H1 (cell line): ENCODE results near the gene GXYLT1. TPM values are rescaled to one million over a fixed set of nuclear protein-coding genes. Genes with fewer than 3 reads are reported as not detected.

Experiments used
- CHD1 ChIP-seq: IDR thresholded peaks from 2 replicates; pipeline ENCODE4 v1.6.1; 2012; ENCODE audit warnings: low read depth, low read length, improper control_type of control experiment
- CHD7 ChIP-seq: fragments of 300-600 bp; sonication (generic); IDR thresholded peaks from 2 replicates; pipeline ENCODE4 v1.7.1; 2012; ENCODE audit warnings: low read length, moderate library complexity, mild to moderate bottlenecking, inconsistent platforms; ENCODE audit not compliant: insufficient replicate concordance
- JUND ChIP-seq: IDR thresholded peaks from 2 replicates; pipeline ENCODE4 v1.6.1; 2011; ENCODE audit warnings: mild to moderate bottlenecking, improper control_type of control experiment, low read length
- RNF2 ChIP-seq: fragments of 200-900, 300-1000 bp; sonication (generic); IDR thresholded peaks from 2 replicates; pipeline ENCODE4 v1.7.1; 2016; ENCODE audit warnings: borderline replicate concordance, low read depth, mild to moderate bottlenecking, antibody characterized with exemption, low read length; ENCODE audit not compliant: poor library complexity, severe bottlenecking; ENCODE audit errors: missing control alignments
- TEAD4 ChIP-seq: IDR thresholded peaks from 2 replicates; pipeline ENCODE4 v1.6.1; 2012; ENCODE audit warnings: low read depth, low read length, inconsistent platforms, mixed read lengths
- polyA plus RNA-seq, 7 experiments: library from polyadenylated mRNA; depleted of rRNA in 3 of 7; stranded (reverse) in 5 of 7; unstranded in 2 of 7; fragments of >200 nt in 5 of 7; fragments of 200-250 nt in 2 of 7; gene quantifications; 1 replicate in 5 of 7; 2 replicates in 1 of 7; 4 replicates in 1 of 7; pipeline versions ENCODE4 v1.2.1 to v1.2.3, GENCODE V29; 2011 to 2013; ENCODE audit warnings: missing spikeins in 2 of 7, mixed read lengths in 2 of 7
- total RNA-seq: library from RNA; stranded (reverse); fragmentation: NEBNext Ultra II Directional; extraction: Animal tissue kit (Norgen Biotek cat#: 25700); gene quantifications from 2 replicates; pipeline ENCODE4 v1.2.1, GENCODE V29; 2021

The GXYLT1 gene
- total and polyA plus RNA-seq, 2 of the 8 experiments (the other 6 are each of a cell fraction or from before 2014, with no cell fraction given) = 3.1 to 10.7 TPM

DNA sequence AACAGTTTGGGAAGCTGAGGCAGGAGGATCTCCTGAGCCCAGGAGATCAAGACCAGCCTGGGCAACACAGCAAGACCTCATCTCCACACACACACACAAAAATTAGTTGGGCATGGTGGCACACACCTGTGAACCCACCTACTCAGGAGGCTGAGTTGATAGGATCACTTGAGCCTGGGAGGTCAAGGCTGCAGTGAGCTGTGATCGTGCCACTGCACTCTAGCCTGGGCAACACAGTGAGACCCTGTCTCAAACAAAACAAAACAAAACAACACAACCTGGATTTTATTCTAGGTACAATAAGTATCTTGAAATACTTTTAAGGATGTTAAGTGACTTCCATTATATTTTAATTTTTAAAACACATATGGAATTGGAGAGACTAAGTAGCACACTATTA, 47.6 kb upstream of the GXYLT1 start (continued):
- TF ChIP-seq CHD7 (no peak), TEAD4 (no peak), RNF2 (no peak), JUND (no peak), CHD1 (no peak)
